Cardiac fibroblast (primary cell): ENCODE data around the gene MCF2L.

Experiments used
- DNase-seq, 2 donors: peaks; one replicate each; pipeline versions ENCODE4 v3.0.0 to v3.0.0-alpha.2; 2010; ENCODE audit warnings: low read depth in 2 of 2
- H3K4me3 ChIP-seq, 2 donors: replicated peaks in 1 of 2; 1 replicate in 1 of 2; 2 replicates in 1 of 2; pipeline ENCODE4 v1.5.1; 2011; ENCODE audit warnings: low read depth in 2 of 2, low read length in 2 of 2, mild to moderate bottlenecking in 2 of 2, moderate library complexity in 1 of 2
- TF ChIP-seq, protein P1 (sequence below): IDR thresholded peaks from one replicate; pipeline ENCODE4 v1.5.1; 2011; ENCODE audit warnings: low read depth, mild to moderate bottlenecking, low read length, inconsistent platforms

Gene MCF2L

GRCh38 chr13:113091211-113091771 is 122.3 kb downstream of the MCF2L start:
- TF ChIP-seq, protein P1, sequence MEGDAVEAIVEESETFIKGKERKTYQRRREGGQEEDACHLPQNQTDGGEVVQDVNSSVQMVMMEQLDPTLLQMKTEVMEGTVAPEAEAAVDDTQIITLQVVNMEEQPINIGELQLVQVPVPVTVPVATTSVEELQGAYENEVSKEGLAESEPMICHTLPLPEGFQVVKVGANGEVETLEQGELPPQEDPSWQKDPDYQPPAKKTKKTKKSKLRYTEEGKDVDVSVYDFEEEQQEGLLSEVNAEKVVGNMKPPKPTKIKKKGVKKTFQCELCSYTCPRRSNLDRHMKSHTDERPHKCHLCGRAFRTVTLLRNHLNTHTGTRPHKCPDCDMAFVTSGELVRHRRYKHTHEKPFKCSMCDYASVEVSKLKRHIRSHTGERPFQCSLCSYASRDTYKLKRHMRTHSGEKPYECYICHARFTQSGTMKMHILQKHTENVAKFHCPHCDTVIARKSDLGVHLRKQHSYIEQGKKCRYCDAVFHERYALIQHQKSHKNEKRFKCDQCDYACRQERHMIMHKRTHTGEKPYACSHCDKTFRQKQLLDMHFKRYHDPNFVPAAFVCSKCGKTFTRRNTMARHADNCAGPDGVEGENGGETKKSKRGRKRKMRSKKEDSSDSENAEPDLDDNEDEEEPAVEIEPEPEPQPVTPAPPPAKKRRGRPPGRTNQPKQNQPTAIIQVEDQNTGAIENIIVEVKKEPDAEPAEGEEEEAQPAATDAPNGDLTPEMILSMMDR, result no peak
- DNase-seq, result no peak
- H3K4me3 ChIP-seq, result no peak overlapping the region

- no peak overlapping the region for H3K4me3 ChIP-seq
- no peak for DNase-seq
- TF ChIP-seq, protein P1, result no peak
These were observed 123.1 kb downstream of the MCF2L start for GRCh38 chr13:113091891-113092775.

DNA sequence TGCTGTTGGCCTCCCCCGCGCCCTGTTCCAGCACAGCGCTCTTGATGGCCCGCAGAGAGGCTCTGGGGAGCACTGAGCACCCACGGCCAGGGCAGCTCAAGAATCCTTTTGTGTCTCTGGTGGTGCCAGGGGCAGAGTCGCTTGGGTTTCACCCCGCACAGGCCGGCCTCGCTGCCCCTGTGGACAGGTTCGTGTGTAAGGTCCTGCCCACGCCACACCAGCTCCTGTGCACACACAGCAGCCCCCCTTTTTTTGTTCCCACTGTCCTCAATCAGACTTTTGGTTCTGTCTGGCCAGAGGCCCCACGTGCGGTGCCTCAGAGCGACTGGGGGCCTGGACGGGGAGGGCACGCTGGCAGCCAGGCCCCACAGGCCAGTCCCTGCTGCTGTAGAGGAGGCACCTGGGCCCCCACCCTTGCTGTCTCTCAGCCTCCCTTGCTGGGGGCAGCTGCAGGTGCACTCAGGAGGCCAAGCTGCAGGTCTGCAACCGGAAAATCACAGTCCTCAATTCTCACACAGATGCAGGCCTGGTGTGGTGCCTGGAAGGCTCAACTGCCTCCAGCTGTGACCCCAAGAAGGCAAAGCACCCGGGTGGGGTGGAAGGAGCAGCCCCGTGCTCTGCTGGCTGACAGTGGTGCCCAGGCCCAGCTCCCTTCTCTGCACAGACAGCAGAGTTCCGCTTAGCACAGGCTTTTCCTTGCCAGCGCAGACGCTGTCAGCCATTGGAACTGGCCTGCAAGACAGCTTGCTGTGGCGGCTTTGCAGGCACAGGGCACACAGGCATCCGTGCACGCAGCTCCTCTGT is 124.0 kb downstream of the MCF2L start:
- no peak overlapping the region for H3K4me3 ChIP-seq
- no peak for DNase-seq
- TF ChIP-seq, protein P1, result no peak

DNA sequence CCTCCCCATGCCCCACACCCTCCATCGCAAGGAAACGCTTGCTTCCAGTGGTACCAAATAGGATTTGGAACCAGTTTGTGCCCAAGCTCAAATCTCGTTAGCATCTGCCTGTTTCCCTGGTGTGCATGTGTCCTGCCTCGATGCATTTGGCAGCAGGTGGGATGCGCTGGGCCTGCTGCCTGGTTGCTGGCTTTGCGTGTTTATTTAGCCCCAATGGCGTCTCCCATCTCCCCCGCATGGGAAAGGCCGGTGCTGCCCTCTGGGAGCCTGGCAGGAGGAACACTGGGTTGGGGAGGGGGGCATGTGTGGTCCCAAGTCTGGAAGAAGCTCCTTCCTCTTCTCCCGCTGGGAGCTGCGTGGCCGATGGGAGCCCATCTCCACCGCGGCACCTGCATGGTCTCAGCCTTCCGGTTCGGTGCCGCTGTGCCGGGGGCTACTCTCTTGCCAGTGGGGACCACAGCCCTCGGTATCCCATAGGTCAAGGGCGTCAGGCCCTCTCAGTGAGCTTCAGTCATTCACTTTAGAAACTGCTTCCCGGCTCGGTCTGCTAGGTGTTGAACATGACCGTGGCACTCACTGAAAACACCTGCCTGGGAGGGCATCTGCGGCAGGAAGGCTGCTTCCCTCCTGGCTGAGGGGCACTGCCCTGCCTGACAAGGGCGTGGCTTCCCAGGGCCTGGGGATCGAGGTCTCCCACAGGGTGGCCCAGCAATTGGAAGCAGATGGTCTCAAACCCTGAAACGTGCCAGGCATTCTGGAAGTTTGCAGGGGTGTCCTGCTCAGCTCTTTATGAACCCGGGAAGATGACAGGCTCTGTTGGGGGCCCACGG is 124.8 kb downstream of the MCF2L start:
- TF ChIP-seq, protein P1, result no peak
- no peak overlapping the region for H3K4me3 ChIP-seq
- no peak for DNase-seq

GRCh38 chr13:113094410-113094800 is 125.4 kb downstream of the MCF2L start:
- TF ChIP-seq, protein P1, result no peak
- no peak for DNase-seq
- no peak overlapping the region for H3K4me3 ChIP-seq
